Gastrocnemius medialis (tissue), 4 donors: ENCODE measurements around the gene DNAH3.

Experiments used
- POLR2A ChIP-seq, 2 donors: fragments of 450-650 bp; IDR thresholded peaks; one replicate each; pipeline ENCODE4 v1.6.1; 2017; ENCODE audit warnings: antibody characterized with exemption in 2 of 2, mild to moderate bottlenecking in 2 of 2, moderate library complexity in 2 of 2
- TF ChIP-seq, protein P1 (sequence below), 5 experiments: fragments of 450-650 bp in 3 of 5; fragments of 200-600 bp in 2 of 5; sonication (generic) in 2 of 5; IDR thresholded peaks in 4 of 5; conservative IDR thresholded peaks in 1 of 5; 1 replicate in 4 of 5; 2 replicates in 1 of 5; pipeline ENCODE4 v1.5.1; 2016 to 2019; ENCODE audit warnings: antibody characterized with exemption in 5 of 5, mild to moderate bottlenecking in 3 of 5, moderate library complexity in 3 of 5

DNA sequence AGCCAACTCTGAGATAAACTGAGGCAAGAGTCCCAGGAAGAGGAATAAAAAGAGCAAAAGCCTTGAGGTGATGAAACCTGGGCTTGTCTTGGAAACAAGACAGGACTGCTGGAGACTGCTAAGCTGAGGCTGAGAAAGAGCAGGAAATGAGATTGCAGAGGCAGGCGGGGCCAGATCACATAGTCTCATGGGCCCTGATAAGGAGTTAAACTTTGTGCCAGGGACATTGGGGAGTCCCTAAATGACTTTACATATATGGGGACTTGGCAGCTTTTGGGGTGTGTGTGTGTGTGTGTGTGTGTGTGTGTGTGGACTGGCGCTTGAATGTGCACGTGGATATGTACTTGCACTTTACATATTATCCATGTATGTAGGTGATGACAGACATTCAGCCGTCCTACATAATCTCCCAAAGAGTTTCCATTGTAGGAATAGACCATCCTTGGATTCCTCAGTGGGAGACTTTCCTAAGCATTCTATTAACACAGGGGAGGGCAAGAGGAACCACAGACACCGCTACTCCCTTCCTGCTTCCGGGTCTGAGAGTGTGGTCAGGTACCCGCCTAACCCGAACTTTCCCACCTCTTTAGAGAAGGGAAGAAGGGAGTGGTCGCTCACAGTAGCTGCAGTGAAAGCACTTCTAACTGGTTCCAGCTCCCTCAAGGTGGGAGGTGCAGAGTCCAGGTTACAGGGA is 127.0 kb downstream of the DNAH3 start:
- no peak for TF ChIP-seq POLR2A (IDR thresholded peaks at IDR 0.05)
- TF ChIP-seq, protein P1, sequence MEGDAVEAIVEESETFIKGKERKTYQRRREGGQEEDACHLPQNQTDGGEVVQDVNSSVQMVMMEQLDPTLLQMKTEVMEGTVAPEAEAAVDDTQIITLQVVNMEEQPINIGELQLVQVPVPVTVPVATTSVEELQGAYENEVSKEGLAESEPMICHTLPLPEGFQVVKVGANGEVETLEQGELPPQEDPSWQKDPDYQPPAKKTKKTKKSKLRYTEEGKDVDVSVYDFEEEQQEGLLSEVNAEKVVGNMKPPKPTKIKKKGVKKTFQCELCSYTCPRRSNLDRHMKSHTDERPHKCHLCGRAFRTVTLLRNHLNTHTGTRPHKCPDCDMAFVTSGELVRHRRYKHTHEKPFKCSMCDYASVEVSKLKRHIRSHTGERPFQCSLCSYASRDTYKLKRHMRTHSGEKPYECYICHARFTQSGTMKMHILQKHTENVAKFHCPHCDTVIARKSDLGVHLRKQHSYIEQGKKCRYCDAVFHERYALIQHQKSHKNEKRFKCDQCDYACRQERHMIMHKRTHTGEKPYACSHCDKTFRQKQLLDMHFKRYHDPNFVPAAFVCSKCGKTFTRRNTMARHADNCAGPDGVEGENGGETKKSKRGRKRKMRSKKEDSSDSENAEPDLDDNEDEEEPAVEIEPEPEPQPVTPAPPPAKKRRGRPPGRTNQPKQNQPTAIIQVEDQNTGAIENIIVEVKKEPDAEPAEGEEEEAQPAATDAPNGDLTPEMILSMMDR (IDR thresholded peaks at IDR 0.05 in 4 of 5, conservative IDR thresholded peaks at IDR 0.05 in 1 of 5), result no peak
